GM23248 (cell line): Measurements from ENCODE around the gene ACSS1.

Source experiments
- EZH2 ChIP-seq: fragments of 200-600 bp; sonication (generic); IDR thresholded peaks from 2 replicates; pipeline ENCODE4 v1.6.1; 2018; ENCODE audit warnings: antibody characterized with exemption, mild to moderate bottlenecking; ENCODE audit not compliant: insufficient read depth, poor library complexity, severe bottlenecking
- EZH2phosphoT487 ChIP-seq: fragments of 200-600 bp; sonication (generic); IDR thresholded peaks from 2 replicates; pipeline ENCODE4 v1.6.1; 2018; ENCODE audit warnings: antibody characterized with exemption, moderate library complexity, mild to moderate bottlenecking, low read depth; ENCODE audit not compliant: insufficient read depth

- no peak for TF ChIP-seq EZH2
- TF ChIP-seq EZH2phosphoT487: no peak
These were observed 52.7 kb downstream of the ACSS1 start for GRCh38 chr20:25005220-25005619.
